Adrenal gland (tissue), 5 donors: ENCODE data around the gene DOCK1.

ENCODE experiments used
- POLR2A ChIP-seq, 2 donors: fragments of 450-650 bp; IDR thresholded peaks; one replicate each; pipeline ENCODE4 v1.6.1; 2017; ENCODE audit warnings: antibody characterized with exemption in 2 of 2, mild to moderate bottlenecking in 2 of 2, moderate library complexity in 1 of 2
- TF ChIP-seq, protein P1 (sequence below), 6 experiments: fragments of 450-650 bp in 4 of 6; fragments of 200-600 bp in 2 of 6; sonication (generic) in 1 of 6; IDR thresholded peaks; 1 replicate in 5 of 6; 2 replicates in 1 of 6; pipeline versions ENCODE4 v1.5.1 to v1.8.0; 2016 to 2021; ENCODE audit warnings: antibody characterized with exemption in 6 of 6, mild to moderate bottlenecking in 2 of 6, moderate library complexity in 1 of 6
- donor health status: DM: no; HTN: no; CAD: no.

DNA sequence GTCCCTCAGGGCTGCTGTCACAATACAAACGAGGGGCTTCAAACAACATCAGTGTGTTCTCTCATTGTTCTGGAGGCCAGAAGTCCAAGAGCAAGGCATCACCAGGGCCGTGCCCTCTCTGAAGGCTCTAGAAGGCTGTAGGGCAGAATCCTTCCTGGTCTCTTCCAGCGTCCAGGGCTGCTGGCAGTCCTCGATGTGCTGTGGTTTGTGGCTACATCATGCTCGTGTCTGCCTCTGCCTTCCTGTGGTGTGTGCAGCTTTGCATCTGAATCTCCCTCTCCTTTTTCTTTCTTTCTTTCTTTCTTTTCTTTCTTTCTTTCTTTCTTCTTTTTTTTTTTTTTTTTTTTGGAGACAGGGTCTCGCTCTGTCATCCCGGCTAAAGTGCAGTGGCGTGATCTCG is 187.7 kb downstream of the DOCK1 start:
- TF ChIP-seq, protein P1, sequence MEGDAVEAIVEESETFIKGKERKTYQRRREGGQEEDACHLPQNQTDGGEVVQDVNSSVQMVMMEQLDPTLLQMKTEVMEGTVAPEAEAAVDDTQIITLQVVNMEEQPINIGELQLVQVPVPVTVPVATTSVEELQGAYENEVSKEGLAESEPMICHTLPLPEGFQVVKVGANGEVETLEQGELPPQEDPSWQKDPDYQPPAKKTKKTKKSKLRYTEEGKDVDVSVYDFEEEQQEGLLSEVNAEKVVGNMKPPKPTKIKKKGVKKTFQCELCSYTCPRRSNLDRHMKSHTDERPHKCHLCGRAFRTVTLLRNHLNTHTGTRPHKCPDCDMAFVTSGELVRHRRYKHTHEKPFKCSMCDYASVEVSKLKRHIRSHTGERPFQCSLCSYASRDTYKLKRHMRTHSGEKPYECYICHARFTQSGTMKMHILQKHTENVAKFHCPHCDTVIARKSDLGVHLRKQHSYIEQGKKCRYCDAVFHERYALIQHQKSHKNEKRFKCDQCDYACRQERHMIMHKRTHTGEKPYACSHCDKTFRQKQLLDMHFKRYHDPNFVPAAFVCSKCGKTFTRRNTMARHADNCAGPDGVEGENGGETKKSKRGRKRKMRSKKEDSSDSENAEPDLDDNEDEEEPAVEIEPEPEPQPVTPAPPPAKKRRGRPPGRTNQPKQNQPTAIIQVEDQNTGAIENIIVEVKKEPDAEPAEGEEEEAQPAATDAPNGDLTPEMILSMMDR (IDR thresholded peaks at IDR 0.05) = no peak
- no peak for TF ChIP-seq POLR2A (IDR thresholded peaks at IDR 0.05)
